K562 (cell line): ENCODE measurements around the gene PPP6R3.

Experiments used
- BCL6 ChIP-seq: fragments of 250-450 bp; sonication (Bioruptor Pico); IDR thresholded peaks from 2 replicates; pipeline ENCODE4 v1.4.0; 2020
- CREB1 ChIP-seq, 2 experiments: sonication (generic) in 1 of 2; formaldehyde crosslinking in 1 of 2; IDR thresholded peaks; 2 replicates each; pipeline versions ENCODE4 v1.6.1 to v1.8.0; 2012 to 2022; ENCODE audit warnings: inconsistent platforms in 1 of 2, mild to moderate bottlenecking in 1 of 2, missing genetic modification reagents in 1 of 2, moderate library complexity in 1 of 2
- EZH2 ChIP-seq: IDR thresholded peaks from 2 replicates; pipeline ENCODE4 v1.6.1; 2012; ENCODE audit warnings: low read depth, mild to moderate bottlenecking, inconsistent platforms, low read length, borderline replicate concordance
- FOXA1 ChIP-seq: fragments of 450-650 bp; IDR thresholded peaks from 2 replicates; pipeline ENCODE4 v1.6.1; 2016; ENCODE audit warnings: mild to moderate bottlenecking, borderline replicate concordance
- GTF2F1 ChIP-seq: IDR thresholded peaks from 2 replicates; pipeline ENCODE4 v1.6.1; 2011; ENCODE audit warnings: low read depth, low read length, improper control_type of control experiment
- HCFC1 ChIP-seq: IDR thresholded peaks from 2 replicates; pipeline ENCODE4 v1.6.1; 2012; ENCODE audit warnings: low read depth, low read length, improper control_type of control experiment
- MAFK ChIP-seq: IDR thresholded peaks from 2 replicates; pipeline ENCODE4 v1.6.1; 2011; ENCODE audit warnings: low read length, improper control_type of control experiment
- POLR2A ChIP-seq: fragments of 450-650 bp; conservative IDR thresholded peaks from 2 replicates; pipeline ENCODE4 v1.6.1; 2016
- SMAD4 ChIP-seq: fragments of 250-450 bp; sonication (Bioruptor Pico); conservative IDR thresholded peaks from 2 replicates; pipeline ENCODE4 v1.8.0; 2021; ENCODE audit warnings: inconsistent platforms, mild to moderate bottlenecking, moderate library complexity
- ZFP1 ChIP-seq: fragments of 450-650 bp; formaldehyde crosslinking; IDR thresholded peaks from 2 replicates; pipeline ENCODE4 v1.4.0; 2020; ENCODE audit warnings: mild to moderate bottlenecking, mixed read lengths
- TF ChIP-seq, protein P1 (sequence below), 3 experiments: IDR thresholded peaks in 2 of 3; conservative IDR thresholded peaks in 1 of 3; 2 replicates each; pipeline ENCODE4 v1.5.1; 2011 to 2012; ENCODE audit warnings: low read length in 3 of 3, mild to moderate bottlenecking in 3 of 3, control low read depth in 2 of 3, improper control_type of control experiment in 1 of 3, inconsistent platforms in 1 of 3, low read depth in 1 of 3, mixed read lengths in 1 of 3, moderate library complexity in 1 of 3; ENCODE audit not compliant: insufficient read depth in 2 of 3

- no peak for TF ChIP-seq GTF2F1
- no peak for TF ChIP-seq CREB1 (IDR thresholded peaks at IDR 0.05)
- TF ChIP-seq CREB1 (CRISPR knock-in tag; IDR thresholded peaks at IDR 0.05) = no peak
- TF ChIP-seq POLR2A = no peak
- no peak for TF ChIP-seq ZFP1
- TF ChIP-seq FOXA1 = no peak
- TF ChIP-seq MAFK = no peak
- TF ChIP-seq SMAD4 (CRISPR knock-in tag) = no peak
- no peak for TF ChIP-seq BCL6 (CRISPR knock-in tag)
- TF ChIP-seq EZH2 = no peak
- TF ChIP-seq, protein P1, sequence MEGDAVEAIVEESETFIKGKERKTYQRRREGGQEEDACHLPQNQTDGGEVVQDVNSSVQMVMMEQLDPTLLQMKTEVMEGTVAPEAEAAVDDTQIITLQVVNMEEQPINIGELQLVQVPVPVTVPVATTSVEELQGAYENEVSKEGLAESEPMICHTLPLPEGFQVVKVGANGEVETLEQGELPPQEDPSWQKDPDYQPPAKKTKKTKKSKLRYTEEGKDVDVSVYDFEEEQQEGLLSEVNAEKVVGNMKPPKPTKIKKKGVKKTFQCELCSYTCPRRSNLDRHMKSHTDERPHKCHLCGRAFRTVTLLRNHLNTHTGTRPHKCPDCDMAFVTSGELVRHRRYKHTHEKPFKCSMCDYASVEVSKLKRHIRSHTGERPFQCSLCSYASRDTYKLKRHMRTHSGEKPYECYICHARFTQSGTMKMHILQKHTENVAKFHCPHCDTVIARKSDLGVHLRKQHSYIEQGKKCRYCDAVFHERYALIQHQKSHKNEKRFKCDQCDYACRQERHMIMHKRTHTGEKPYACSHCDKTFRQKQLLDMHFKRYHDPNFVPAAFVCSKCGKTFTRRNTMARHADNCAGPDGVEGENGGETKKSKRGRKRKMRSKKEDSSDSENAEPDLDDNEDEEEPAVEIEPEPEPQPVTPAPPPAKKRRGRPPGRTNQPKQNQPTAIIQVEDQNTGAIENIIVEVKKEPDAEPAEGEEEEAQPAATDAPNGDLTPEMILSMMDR (IDR thresholded peaks at IDR 0.05 in 2 of 3, conservative IDR thresholded peaks at IDR 0.05 in 1 of 3; ENCODE audit: insufficient read depth in 2 of 3, low read depth in 1 of 3, low read length in 3 of 3) = no peak
- no peak for TF ChIP-seq HCFC1
These were observed 21.8 kb upstream of the PPP6R3 start for GRCh38 chr11:68438658-68439259.
